Kasumi-1 (cell line): Measurements from ENCODE around the gene EPM2A.

Source experiments
- DNase-seq, 2 experiments: peaks; one replicate each; lab custom pipeline; 2025; lab: John Stamatoyannopoulos, UW

EPM2A gene

DNA sequence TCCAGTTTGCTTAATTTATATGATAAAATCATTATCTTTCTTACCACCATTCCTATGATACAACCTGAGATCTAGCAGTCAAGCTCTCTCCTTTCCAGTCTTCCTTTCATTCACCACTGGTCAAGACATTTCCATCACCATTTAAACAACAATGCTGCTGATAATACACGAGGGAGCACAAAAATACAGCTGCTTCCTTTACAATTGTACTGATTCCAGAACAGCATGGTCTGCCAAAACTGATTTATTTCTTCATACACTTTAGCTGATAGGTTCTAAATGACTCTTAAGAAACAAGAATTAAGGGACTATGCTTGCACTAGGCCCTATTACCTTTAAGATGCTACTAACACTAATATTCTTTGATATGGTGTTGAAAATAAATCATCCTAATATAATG, 65.0 kb downstream of the EPM2A start:
- no peak for DNase-seq

DNA sequence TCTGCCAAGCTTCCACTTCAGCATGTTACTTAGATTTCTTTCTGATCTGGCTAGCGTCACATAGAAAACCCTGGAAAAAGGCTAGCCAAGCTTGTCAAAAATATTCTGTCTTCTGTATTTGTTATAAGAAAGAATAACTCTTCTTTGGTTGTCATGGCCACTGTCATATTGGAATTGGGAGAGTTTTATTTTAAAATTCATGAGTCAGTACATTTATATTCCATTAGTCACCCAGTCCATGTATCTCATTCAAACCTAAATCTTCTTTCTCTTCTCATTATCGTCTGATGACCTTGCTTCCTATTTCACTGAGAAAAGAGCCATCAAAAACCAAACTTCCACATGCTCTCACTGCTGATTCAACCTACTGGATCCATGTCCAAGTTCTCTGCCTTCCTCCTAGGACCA, 65.7 kb downstream of the EPM2A start:
- DNase-seq = no peak

- no peak for DNase-seq
Measured at GRCh38 chr6:145668844-145669243, 66.5 kb downstream of the EPM2A start.

GRCh38 chr6:145660676-145661075, 74.6 kb downstream of the EPM2A start:
- no peak for DNase-seq

DNA sequence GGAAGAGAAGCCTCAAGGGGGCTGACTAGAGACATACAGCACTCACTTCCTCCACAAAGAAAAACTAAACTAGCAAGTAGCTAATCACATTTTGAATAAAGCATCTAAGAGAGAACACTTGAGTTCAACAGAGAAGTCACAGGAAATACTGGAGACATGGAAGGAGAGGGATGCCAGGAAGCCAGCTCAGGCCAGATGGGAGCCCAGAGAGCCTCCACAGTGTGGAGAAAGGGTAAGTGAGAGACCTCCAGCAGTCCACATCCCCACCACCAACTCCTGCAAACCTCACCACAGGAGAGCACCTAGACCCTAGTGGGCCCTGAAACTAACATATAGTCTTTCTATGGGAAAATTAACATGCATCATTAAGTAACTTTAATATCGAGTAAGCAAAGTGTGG, 79.2 kb downstream of the EPM2A start:
- DNase-seq = peak; percentile 6 to 13

DNA sequence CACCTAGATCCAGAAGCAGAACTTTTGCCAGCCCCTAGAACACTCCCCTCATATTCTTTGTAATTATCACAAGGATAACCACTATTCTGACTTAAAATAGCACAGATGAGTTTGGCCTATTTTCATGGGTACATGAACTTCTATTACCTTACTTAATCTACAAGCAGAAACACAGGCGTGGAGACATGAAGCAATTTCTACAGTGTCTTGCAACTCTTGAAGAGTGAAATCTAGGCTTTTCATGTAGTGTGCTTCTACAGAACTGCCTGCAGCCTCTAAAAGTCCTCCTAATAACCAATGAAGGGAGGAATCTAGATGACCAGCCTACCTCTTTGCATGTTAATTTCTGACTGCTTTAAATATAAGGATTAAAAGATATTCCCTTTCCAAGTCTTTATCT, 82.7 kb downstream of the EPM2A start:
- no peak for DNase-seq

- no peak for DNase-seq
Measured at GRCh38 chr6:145651988-145652387, 83.3 kb downstream of the EPM2A start.

GRCh38 chr6:145648149-145648548, 87.2 kb downstream of the EPM2A start:
- no peak for DNase-seq

- DNase-seq = no peak
Measured at GRCh38 chr6:145647602-145648001, 87.7 kb downstream of the EPM2A start.

DNA sequence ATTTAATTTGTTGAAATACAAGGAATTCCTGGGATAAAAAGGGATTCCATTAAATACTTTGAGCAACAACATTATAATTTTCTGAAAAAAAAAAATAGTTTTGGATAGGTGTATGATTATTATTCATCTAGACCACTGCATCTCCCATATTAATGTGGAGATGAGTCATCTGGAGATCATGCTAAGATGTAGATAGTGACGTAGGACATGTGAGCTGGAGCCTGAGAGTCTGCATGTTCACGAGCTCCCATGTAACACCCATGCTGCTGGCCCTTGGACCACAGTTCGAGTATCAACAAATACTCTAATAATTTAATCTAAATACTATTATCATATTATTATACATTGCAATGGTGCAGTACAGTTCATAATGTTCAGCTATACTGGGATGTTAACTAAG, 91.6 kb downstream of the EPM2A start:
- no peak for DNase-seq

- DNase-seq = peak; percentile 72 to 79
Measured at GRCh38 chr6:145633981-145634627, 101.2 kb downstream of the EPM2A start.

DNA sequence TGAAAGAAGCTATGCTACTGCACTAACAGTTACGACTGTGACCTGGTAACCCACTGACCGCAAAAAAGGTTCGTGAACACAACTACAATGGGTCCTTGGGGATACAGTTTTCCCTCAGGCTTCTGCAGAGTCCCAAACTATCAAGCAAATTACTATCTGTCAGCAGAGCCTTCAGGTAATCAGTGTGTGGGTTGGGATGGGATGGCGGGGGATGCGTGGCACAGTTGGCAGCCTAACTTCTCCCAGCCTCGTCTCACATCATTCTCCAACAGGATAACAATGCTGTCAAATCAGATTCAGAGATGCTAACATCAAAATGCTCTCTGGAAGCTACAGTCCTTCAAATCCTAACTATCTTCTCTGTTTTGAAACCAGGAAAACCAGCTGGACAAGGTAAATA, 102.3 kb downstream of the EPM2A start:
- DNase-seq = no peak

DNA sequence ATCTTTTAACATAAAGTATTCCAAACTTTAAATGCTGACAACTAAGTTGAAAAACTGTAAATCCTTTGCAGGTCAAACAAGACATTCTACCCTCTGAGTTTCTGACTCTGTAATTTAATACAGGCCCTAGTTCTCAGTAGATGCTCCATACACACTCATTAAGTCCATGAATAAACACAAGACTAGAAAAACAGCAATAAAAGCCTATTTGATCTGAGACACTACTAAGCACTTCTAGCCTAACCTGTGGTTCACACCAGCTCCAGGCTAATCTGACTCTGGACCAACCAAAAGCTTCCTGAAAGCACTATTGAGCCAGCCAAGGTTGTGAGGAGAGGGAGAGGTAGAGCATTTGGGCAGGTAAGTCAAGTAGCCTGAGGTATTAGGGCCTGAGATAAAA, 103.9 kb downstream of the EPM2A start:
- DNase-seq = no peak

DNA sequence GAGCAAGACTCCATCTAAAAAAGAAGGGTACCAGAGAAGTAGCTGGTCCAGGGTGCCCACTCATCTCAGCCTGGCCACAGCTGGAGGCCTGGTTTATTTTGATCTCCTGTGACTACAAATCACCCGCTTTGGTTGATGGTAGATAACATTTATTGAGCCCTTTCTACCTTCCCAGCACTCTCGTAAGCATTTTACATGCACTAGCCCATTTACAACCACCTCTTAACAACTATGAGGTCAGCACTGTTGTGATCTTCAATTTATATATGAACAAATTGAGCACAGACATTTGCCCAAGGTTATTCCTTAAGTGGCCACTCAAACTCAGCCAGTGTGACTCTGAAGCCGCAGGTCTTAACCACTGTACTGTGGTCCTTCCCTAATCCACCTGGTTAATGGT, 104.7 kb downstream of the EPM2A start:
- DNase-seq = no peak

DNA sequence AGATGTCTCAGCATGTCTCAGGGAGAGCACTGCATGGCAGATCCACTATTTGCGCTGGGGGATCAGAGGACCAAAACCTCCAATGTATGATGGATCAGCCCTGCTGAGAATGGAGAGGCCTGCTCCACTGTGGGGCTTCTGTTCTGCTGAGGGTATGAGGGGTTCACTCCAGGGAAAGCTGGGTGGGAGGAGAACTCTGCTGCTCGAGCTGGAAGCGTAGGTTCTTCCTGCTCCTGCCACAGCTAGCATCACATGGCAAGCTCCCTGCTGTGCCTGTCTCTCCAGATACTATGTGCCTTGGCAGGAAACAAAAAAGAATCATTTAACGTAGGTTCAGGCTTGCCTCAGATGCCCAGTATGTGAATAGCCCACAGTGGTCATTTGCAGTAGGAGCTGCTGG, 105.8 kb downstream of the EPM2A start:
- no peak for DNase-seq

DNA sequence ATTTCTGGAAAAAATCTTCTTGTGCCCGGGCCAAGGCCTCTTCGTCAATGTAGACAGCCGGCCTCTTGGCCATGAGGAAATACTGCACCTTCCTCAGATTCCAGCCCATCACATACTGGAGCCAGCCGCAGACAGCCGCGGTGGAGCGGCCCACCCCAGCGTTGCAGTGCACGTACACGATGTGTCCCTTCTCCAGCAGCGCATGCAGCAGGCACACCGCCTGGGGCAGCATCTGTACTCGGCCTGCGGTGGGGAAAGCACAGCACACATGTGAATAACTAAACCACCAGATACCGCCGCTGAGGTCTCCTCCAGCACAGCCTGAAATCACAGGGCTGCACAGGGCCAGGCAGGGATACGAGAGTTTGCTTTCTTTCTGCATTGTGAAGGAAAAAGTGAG, 107.9 kb downstream of the EPM2A start:
- DNase-seq = no peak

DNA sequence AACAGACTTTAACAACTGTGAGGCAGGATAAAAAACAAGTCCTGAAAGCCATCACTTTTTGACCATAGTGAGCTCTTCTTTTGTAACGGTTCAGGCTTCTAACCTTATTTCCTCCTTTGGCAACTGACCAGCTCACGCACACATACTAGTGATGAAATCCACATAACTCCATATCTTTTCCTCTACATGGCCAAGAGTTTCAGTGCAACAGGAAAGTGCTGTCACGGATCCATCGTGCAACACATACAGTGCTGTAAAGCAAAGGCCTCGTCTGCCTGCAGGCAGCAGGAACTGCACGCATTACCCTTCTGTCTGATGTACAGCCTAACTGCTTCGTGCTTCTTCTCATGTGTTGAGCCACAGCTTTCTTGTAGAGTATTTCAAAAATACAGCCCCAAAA, 108.5 kb downstream of the EPM2A start:
- DNase-seq = no peak

GRCh38 chr6:145623231-145623630, 112.1 kb downstream of the EPM2A start:
- DNase-seq = no peak

DNA sequence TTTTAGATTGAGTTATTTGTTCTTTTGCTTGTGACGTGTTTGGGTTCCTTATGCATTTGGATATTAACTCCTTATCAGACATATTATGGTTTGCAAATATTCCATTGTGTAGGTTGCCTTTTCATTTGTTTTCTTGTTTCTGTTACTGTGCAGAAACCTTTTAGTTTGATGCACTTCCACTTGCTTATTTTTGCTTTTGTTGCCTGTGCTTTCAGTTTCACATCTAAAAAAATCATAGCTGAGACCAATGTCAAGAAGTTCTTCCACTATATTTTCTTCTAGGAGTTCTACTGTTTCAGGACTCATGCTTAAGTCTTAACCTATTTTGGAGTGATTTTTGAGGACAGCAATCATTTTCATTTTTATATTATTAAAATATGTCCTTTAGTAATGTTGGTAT, 113.5 kb downstream of the EPM2A start:
- DNase-seq = no peak

DNA sequence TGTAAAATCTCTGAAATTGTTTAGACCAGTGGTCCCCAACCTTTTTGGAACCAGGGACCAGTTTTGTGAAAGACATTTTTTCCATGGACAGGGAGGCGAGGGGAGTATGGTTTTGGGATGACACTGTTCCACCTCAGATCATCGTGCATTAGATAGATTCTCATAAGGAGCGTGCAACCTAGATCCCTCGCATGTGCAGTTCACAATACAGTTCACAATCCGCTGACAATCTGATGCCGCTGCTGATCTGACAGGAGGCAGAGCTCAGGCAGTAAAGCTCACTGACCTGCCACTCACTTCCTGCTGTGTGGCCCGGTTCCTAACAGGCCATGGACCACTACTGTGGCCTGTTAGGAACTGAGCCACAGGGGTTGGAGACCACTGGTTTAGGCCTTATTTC, 115.2 kb downstream of the EPM2A start:
- DNase-seq = no peak

- DNase-seq = no peak
Measured at GRCh38 chr6:145609521-145609920, 125.8 kb downstream of the EPM2A start.

GRCh38 chr6:145608850-145609249, 126.5 kb downstream of the EPM2A start:
- DNase-seq = no peak

- no peak for DNase-seq
Measured at GRCh38 chr6:145603991-145604390, 131.3 kb downstream of the EPM2A start.

DNA sequence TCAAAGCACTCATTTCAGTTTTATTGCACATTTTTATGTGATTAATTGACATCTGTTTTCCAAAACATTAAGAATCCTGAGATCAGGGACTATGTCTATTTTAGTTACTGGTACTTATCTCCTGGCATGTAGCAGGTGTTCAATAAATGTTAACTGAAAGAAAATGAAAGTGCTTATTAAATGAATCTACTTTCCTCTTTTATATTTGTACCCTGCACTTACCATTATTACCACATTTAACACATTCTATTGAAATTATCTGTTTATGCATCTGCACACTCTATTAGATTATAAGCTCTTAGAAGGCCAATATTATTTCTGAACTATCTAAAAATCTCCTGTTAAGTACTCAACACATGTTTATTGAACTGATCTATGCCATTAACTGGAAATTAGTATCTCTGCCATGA, 131.9 kb downstream of the EPM2A start:
- DNase-seq = no peak
